Central memory CD4-positive, alpha-beta T cell (primary cell): ENCODE results near the gene GALNT4.

Experiments used
- DNase-seq: peaks from one replicate; pipeline ENCODE4 v3.0.0; 2022

The GALNT4 gene

GRCh38 chr12:89490922-89491321 lies 33.7 kb downstream of the GALNT4 start:
- no peak for DNase-seq

DNA sequence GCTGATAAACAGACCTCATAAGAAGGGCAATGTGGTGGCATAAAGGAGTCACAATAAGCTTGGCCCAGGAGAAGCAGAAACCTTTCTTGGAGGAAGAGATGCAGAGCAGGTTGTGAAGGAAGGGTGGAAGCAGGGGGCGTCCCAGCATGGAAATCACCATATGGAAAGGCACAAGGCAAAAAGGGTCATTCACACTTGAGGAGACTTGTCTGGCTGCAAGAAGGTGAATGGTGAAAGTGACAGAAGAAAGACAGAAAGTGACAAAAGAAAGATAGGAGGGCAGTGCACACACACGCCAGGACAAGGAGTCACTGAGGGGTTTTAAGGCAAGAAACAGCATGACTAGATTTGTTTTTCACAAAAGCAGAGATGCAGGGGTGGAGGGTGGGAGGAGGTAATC lies 38.3 kb downstream of the GALNT4 start:
- no peak for DNase-seq

DNA sequence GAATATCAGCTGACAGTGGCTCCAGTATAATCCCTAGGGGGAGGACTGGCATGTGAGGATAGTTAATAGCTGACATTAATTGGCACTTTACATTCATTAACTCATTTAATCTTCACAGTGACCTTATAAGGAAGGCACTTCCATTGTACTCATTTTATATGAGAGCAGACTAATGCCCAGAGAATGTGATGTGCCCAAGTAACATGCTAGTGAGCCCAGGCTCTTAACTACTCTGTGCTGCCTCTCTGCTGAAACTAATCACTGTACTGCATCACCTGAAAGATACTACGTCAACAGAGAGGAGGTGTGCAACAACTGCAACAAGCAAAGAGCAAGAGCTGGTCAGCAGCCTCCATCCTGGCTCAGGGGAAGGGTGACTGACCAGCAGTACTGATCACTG lies 40.1 kb downstream of the GALNT4 start:
- no peak for DNase-seq

DNA sequence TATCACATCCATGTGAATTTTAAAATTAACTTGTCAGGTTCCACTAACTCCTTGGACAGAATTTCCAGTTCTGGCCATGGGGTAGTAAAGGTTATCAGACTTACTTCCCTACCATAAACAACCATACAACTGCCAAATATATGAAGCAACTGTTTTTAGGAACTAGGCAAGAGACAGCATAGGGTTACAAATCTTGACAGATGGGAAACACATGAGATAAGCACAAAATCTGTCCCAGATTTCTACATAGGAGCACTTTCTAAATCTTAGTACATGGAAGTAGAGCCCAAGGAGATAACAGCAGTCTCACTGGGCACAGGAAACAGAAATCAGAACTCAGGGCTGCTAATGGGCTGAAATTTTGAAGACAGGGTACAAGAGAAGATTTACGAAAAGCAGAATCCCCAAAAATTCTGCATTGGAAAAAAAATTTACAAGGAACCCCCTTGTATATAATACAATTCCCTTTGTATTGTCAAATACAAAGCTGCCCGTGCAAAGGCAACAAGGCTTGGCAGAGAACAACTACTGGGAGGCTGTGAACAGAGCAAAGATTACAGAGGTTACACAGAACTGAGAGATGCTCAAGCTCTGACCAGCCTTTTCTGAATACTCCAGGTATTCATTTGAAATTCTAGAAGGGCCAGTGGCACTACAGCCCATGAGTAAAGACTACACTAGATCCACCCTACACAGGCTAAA lies 43.2 kb downstream of the GALNT4 start:
- DNase-seq: no peak

DNA sequence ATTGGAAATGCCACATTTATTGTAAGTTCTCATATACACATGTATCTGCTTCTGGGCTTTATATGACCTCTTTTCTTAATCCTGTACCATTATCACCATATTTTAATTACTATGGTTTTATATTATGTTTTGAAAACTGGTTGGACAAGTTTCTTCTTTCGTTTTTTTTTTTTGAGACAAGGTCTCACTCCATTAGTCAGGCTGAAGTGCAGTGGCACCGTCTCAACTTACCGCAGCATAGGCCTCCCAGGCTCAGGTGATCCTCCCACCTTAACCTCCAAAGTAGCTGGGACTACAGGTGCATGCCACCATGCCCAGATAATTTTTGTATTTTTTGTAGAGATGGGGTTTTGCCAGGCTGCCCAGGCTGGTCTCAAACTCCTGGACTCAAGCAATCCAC lies 44.6 kb downstream of the GALNT4 start:
- no peak for DNase-seq

GRCh38 chr12:89477633-89478279 lies 46.8 kb downstream of the GALNT4 start:
- DNase-seq: no peak

DNA sequence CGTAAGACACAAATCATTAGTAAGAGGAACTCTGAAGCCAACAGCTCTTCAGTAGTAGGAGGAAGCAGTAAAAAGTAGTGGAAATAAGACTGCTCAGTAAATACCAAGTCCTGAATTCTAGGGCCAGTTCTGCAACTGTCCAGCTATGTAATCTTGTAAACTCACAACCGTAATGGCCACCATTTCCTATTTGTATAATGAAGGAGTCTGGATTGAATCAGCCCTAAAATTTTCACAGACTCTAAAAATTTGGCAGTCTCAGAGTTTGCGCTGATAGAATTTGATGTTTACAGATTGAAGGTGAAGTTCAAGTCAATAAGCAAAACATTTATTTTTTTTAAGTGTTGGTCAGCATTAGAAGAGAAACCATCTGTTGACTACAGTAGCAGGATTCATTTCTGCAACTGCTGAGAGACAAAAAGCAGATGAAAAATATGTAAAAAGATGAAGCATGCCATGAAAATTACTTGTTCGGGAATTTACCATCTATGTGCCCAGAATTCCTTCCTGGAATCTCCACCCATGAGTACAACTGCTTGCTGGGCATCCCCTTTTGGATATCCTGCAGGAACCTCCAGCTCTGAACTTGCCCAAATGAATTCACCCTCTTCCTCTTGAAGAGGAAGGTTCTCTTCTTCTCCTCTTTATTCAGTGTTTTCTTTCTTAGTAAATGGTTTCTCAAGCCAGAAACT lies 47.5 kb downstream of the GALNT4 start:
- DNase-seq: no peak

DNA sequence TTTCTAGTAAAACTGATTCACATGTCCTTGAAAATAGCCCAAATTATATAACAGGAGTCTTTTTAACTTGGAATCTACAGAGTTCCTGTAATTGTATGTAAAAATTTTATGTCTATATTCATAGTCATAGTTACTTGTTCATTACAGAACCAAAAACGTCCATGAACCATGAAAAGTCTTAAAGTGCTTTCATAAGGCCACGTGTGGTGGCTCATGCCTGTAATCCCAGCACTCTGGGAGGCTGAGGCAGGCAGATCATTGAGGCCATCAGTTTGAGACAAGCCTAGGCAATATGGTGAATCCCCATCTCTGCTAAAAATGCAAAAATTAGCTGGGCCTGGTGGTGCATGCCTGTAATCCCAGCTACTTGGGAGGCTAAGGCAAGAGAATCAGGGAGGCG lies 48.4 kb downstream of the GALNT4 start:
- DNase-seq: no peak

DNA sequence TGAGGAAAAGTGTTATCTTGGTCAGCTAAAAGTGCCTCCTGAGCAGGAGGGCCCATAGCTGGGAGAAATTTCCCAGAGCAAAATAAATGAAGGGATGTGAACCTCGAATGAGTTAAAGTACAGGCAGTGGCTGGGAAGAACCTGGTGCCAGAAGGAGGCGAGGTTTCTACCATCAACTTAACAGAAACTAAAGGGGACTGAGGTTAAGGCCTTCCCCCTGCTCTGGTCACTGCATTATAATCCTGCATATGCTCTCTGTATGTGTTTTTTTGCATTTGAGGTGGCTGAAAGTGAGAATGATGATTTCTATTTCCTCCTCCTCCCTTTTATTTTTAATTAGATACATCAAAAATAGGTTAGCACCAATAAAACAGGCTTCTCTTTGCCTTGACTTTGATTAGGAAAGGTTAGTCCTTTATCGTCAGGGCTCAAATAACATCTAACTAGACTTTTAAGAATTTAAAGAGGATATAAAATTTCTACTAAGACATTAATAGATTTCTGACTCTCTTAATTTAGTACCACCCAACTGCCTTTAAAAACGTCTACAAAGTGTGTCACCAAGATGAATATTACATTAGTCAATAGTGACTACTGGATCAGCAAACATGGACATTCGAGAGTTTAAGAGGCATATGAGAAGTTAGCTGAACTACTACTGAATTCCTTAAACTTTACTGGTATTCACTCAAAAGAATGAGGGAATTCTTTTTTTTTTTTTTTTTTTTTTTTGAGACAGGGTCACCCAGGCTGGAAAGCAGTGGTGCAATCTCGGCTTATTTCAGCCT lies 49.2 kb downstream of the GALNT4 start:
- DNase-seq: no peak

DNA sequence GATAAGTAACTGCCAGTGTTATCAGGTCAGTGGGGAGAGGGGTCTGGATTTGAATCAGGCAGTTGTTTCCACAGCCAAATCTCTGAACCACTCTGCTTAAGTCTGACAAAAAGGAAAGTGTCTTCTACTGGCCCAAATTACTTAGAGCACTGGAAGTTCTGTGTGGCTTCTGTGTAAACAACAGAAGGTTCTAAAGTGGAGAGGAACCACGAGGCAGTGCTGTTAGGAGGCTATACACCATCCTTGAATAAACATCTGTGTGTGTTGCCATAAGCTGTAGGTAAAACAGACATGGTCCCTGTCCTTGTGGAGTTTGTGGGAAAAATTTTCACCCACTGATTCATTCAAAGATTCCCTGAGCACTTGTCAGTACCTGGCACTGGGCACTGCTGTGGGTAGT lies 50.0 kb downstream of the GALNT4 start:
- DNase-seq: no peak
